ENCODE results near the gene ABCF2.

ABCF2 gene

GRCh38 chr7:151189038-151189437, 38.0 kb downstream of the ABCF2 start:
- no peak for DNase-seq
- H3K27ac ChIP-seq, result no peak overlapping the region
- no peaks in the 10 kb centered on the region for H3K36me3 ChIP-seq
- no peaks in the 10 kb centered on the region for H3K4me1 ChIP-seq
- no peak overlapping the region for H3K4me3 ChIP-seq
- intact Hi-C loops (cut with DNase I; ENCODE audit: low total_unique reads), result no loop called here
- no peak for TF ChIP-seq CTCF (IDR thresholded peaks at IDR 0.05)
- no peaks in the 10 kb centered on the region for H3K9me3 ChIP-seq
- H3K27me3 ChIP-seq, result peaks cover 0 to 40% of the 10 kb centered on the region in 2 donors

- Histone ChIP-seq H3K36me3 (no peaks in the 10 kb centered on the region), H3K9me3 (no peaks in the 10 kb centered on the region), H3K4me1 (no peaks in the 10 kb centered on the region), H3K27ac (no peak overlapping the region), H3K27me3 (peaks cover 0 to 35% of the 10 kb centered on the region in 2 donors), H3K4me3 (no peak overlapping the region)
- TF ChIP-seq CTCF (IDR thresholded peaks at IDR 0.05), result no peak
- intact Hi-C loops (cut with DNase I; ENCODE audit: low total_unique reads), result no loop called here
- DNase-seq, result no peak
Measured at GRCh38 chr7:151188252-151188542, 38.8 kb downstream of the ABCF2 start.

GRCh38 chr7:151187409-151188251, 39.4 kb downstream of the ABCF2 start:
- intact Hi-C loops (cut with DNase I; ENCODE audit: low total_unique reads), result no loop called here
- no peaks in the 10 kb centered on the region for H3K9me3 ChIP-seq
- no peaks in the 10 kb centered on the region for H3K36me3 ChIP-seq
- peaks cover 0 to 31% of the 10 kb centered on the region in 2 donors for H3K27me3 ChIP-seq
- DNase-seq, result no peak
- H3K4me3 ChIP-seq, result no peak overlapping the region
- no peak overlapping the region for H3K27ac ChIP-seq
- no peaks in the 10 kb centered on the region for H3K4me1 ChIP-seq
- no peak for TF ChIP-seq CTCF (IDR thresholded peaks at IDR 0.05)

- no peak for DNase-seq
- intact Hi-C loops (cut with DNase I; ENCODE audit: low total_unique reads), result no loop called here
- Histone ChIP-seq H3K4me1 (no peaks in the 10 kb centered on the region), H3K27me3 (peaks cover 0 to 32% of the 10 kb centered on the region in 2 donors), H3K27ac (no peak within 1 kb of the TSS), H3K9me3 (no peaks in the 10 kb centered on the region), H3K4me3 (no peak within 1 kb of the TSS), H3K36me3 (no peaks in the 10 kb centered on the region)
- TF ChIP-seq CTCF (IDR thresholded peaks at IDR 0.05), result no peak
Measured at GRCh38 chr7:151186640-151187408, 40.2 kb downstream of the ABCF2 start, which contains the start of gene ASB10. Gene ASB10, minus strand, starts transcription at chr7:151187250. Its CDS starts 120 bp downstream, at chr7:151187130.

GRCh38 chr7:151185762-151186639, 41.0 kb downstream of the ABCF2 start:
- no peak for TF ChIP-seq CTCF (IDR thresholded peaks at IDR 0.05)
- H3K36me3 ChIP-seq, result no peaks in the 10 kb centered on the region
- no peaks in the 10 kb centered on the region for H3K9me3 ChIP-seq
- intact Hi-C loops (cut with DNase I; ENCODE audit: low total_unique reads), result no loop called here
- peak in 1 of 2 donors; percentile 12 for DNase-seq
- H3K27me3 ChIP-seq, result peaks cover 0 to 31% of the 10 kb centered on the region in 2 donors
- no peak overlapping the region for H3K4me3 ChIP-seq
- no peaks in the 10 kb centered on the region for H3K4me1 ChIP-seq
- H3K27ac ChIP-seq, result no peak overlapping the region

Data from tibial artery (tissue), 4 donors.